CD4-positive, alpha-beta T cell (primary cell): ENCODE data around the gene RPN1. TPM values are rescaled to one million over a fixed set of nuclear protein-coding genes. Genes with fewer than 3 reads are reported as not detected.

Experiments used
- ATAC-seq: fragments of 200-7000 bp; cut with Tn5 transposase; one replicate; pipeline ENCODE4 v1.10.0; 2022; ENCODE audit warnings: mild to moderate bottlenecking; ENCODE audit not compliant: poor library complexity
- CTCF ChIA-PET: fragments of 350-600 bp; sonication (Branson Sonifier 250); formaldehyde crosslinking; loops from one replicate; lab custom pipeline; 2021; ENCODE audit warnings: antibody characterized with exemption, inconsistent platforms; lab: Charles Lee
- POLR2A ChIA-PET: fragments of 350-600 bp; sonication (Branson Sonifier 250); formaldehyde crosslinking; loops from one replicate; lab custom pipeline; 2021; ENCODE audit warnings: antibody characterized with exemption, inconsistent platforms; lab: Charles Lee
- DNase-seq, 14 experiments: peaks; one replicate each; pipeline ENCODE4 v3.0.0-alpha.2; 2013 to 2020; ENCODE audit warnings: mixed read lengths in 2 of 14
- H3K27ac ChIP-seq, 2 donors: one replicate each; pipeline versions ENCODE4 v1.5.1 to v1.7.0; 2013; ENCODE audit warnings: low read length in 2 of 2, low read depth in 1 of 2, mild to moderate bottlenecking in 1 of 2
- H3K27me3 ChIP-seq, 2 experiments: 1 replicate in 1 of 2; 2 replicates in 1 of 2; pipeline versions ENCODE4 v1.6.1 to v1.7.0; 2013; ENCODE audit warnings: low read length in 2 of 2, control low read depth in 1 of 2, mild to moderate bottlenecking in 1 of 2, moderate library complexity in 1 of 2; ENCODE audit not compliant: insufficient read depth in 2 of 2, control insufficient read depth in 1 of 2
- H3K36me3 ChIP-seq: one replicate; pipeline ENCODE4 v1.6.1; 2013; ENCODE audit warnings: low read length, control low read depth; ENCODE audit not compliant: insufficient read depth
- H3K4me1 ChIP-seq: one replicate; pipeline ENCODE4 v1.6.1; 2013; ENCODE audit warnings: low read length, control low read depth; ENCODE audit not compliant: insufficient read depth
- H3K4me3 ChIP-seq: one replicate; pipeline ENCODE4 v1.5.1; 2013; ENCODE audit warnings: mild to moderate bottlenecking, low read length, moderate library complexity
- H3K9me3 ChIP-seq, 2 experiments: 1 replicate in 1 of 2; 2 replicates in 1 of 2; pipeline versions ENCODE4 v1.6.1 to v1.7.0; 2013; ENCODE audit warnings: low read length in 2 of 2, mild to moderate bottlenecking in 2 of 2, control low read depth in 1 of 2, moderate library complexity in 1 of 2; ENCODE audit not compliant: control insufficient read depth in 1 of 2, insufficient read depth in 1 of 2
- H3K27ac Mint-ChIP-seq: one replicate; pipeline ENCODE4 v1.8.0; 2020; ENCODE audit warnings: mixed read lengths
- H3K27me3 Mint-ChIP-seq: one replicate; pipeline ENCODE4 v1.8.0; 2021; ENCODE audit warnings: mixed read lengths
- H3K36me3 Mint-ChIP-seq: one replicate; pipeline ENCODE4 v1.8.0; 2021; ENCODE audit warnings: low read depth, mixed read lengths
- H3K4me1 Mint-ChIP-seq: one replicate; pipeline ENCODE4 v1.8.0; 2021; ENCODE audit warnings: low read depth, mixed read lengths
- H3K4me3 Mint-ChIP-seq: one replicate; pipeline ENCODE4 v1.8.0; 2020; ENCODE audit warnings: mild to moderate bottlenecking, mixed read lengths
- H3K9me3 Mint-ChIP-seq: one replicate; pipeline ENCODE4 v1.8.0; 2020; ENCODE audit warnings: mixed read lengths
- CTCF ChIP-seq: fragments of 200-600 bp; IDR thresholded peaks from one replicate; pipeline ENCODE4 v1.8.0; 2022; ENCODE audit warnings: antibody characterized with exemption, mild to moderate bottlenecking
- intact Hi-C, 2 experiments: fragments of 100-400 bp; cut with DNase I in 1 of 2; cut with micrococcal nuclease in 1 of 2; formaldehyde crosslinking; loops; one replicate each; pipeline versions ENCODE4 v1.15.1 to v1.9.0; 2023 to 2025; cut with DNase I, micrococcal nuclease
- total RNA-seq, 174 experiments: library from RNA in 2 of 174; stranded (reverse) in 2 of 174; gene quantifications; one replicate each; pipeline ENCODE4 v1.2.3 and lab custom pipeline; 2021 to 2026

RPN1 gene
- total RNA-seq, 2 experiments from 2014 or later, result 67.7 to 72.6 TPM

GRCh38 chr3:128581566-128581965 lies 69.1 kb downstream of the RPN1 start:
- no peaks in the 10 kb centered on the region for H3K4me1 ChIP-seq
- TF ChIP-seq CTCF, result no peak
- intact Hi-C loops, result no loop called here
- CTCF ChIA-PET, result no interaction called here
- DNase-seq (no peak), ATAC-seq (no peak)
- Mint-ChIP-seq H3K27ac (no peak overlapping the region), H3K9me3 (no peaks in the 10 kb centered on the region), H3K36me3 (no peaks in the 10 kb centered on the region), H3K27me3 (peaks cover 20% of the 10 kb centered on the region), H3K4me3 (no peak overlapping the region), H3K4me1 (no peaks in the 10 kb centered on the region)
- no peaks in the 10 kb centered on the region for H3K36me3 ChIP-seq
- H3K27ac ChIP-seq, result no peak overlapping the region
- peaks cover 3 to 5% of the 10 kb centered on the region in 2 experiments for H3K27me3 ChIP-seq
- POLR2A ChIA-PET, result no interaction called here
- H3K4me3 ChIP-seq, result no peak overlapping the region
- peaks cover 0 to 10% of the 10 kb centered on the region in 2 experiments for H3K9me3 ChIP-seq

GRCh38 chr3:128579927-128580326 lies 70.7 kb downstream of the RPN1 start:
- TF ChIP-seq CTCF, result no peak
- H3K27ac ChIP-seq, result no peak overlapping the region
- POLR2A ChIA-PET, result no interaction called here
- intact Hi-C loops, result no loop called here
- DNase-seq, result no peak
- no peaks in the 10 kb centered on the region for H3K4me1 ChIP-seq
- H3K27me3 ChIP-seq, result peaks cover 3 to 8% of the 10 kb centered on the region in 2 experiments
- Mint-ChIP-seq H3K36me3 (no peaks in the 10 kb centered on the region), H3K9me3 (no peaks in the 10 kb centered on the region), H3K27ac (no peak overlapping the region), H3K4me1 (no peaks in the 10 kb centered on the region), H3K4me3 (no peak overlapping the region), H3K27me3 (peaks cover 28% of the 10 kb centered on the region)
- no peak for ATAC-seq
- no peaks in the 10 kb centered on the region for H3K36me3 ChIP-seq
- CTCF ChIA-PET, result interaction anchor here (0.6 kb wide), 1 partner anchor 25 kb away, joined by 3 read pairs; no protein-coding TSS in a partner anchor
- H3K9me3 ChIP-seq, result peaks cover 0 to 10% of the 10 kb centered on the region in 2 experiments
- no peak overlapping the region for H3K4me3 ChIP-seq

GRCh38 chr3:128578346-128578745 lies 72.3 kb downstream of the RPN1 start:
- Histone ChIP-seq H3K27me3 (peaks cover 6 to 11% of the 10 kb centered on the region in 2 experiments), H3K36me3 (no peaks in the 10 kb centered on the region), H3K27ac (no peak overlapping the region), H3K9me3 (peaks cover 0 to 10% of the 10 kb centered on the region in 2 experiments), H3K4me1 (peaks cover 8% of the 10 kb centered on the region), H3K4me3 (no peak overlapping the region)
- ATAC-seq (no peak), DNase-seq (no peak)
- intact Hi-C loops, result no loop called here
- peaks cover 2% of the 10 kb centered on the region for H3K4me1 Mint-ChIP-seq
- H3K9me3 Mint-ChIP-seq, result no peaks in the 10 kb centered on the region
- no peaks in the 10 kb centered on the region for H3K36me3 Mint-ChIP-seq
- TF ChIP-seq CTCF, result no peak
- peaks cover 35% of the 10 kb centered on the region for H3K27me3 Mint-ChIP-seq
- H3K27ac Mint-ChIP-seq, result no peak overlapping the region
- ChIA-PET POLR2A (no interaction called here), CTCF (no interaction called here)
- no peak overlapping the region for H3K4me3 Mint-ChIP-seq
